ENCODE data around the gene TNS3. TPM values are rescaled to one million over a fixed set of nuclear protein-coding genes. Genes with fewer than 3 reads are reported as not detected.

The TNS3 gene
- total RNA-seq, 2 experiments from 2014 or later: not detected

- H3K4me3 Mint-ChIP-seq: no peak overlapping the region
- no peak overlapping the region for H3K27ac Mint-ChIP-seq
- H3K27me3 Mint-ChIP-seq: no peaks in the 10 kb centered on the region
- H3K36me3 Mint-ChIP-seq (ENCODE audit: low read depth): no peaks in the 10 kb centered on the region
- DNase-seq: no peak
- H3K9me3 Mint-ChIP-seq: no peaks in the 10 kb centered on the region
- CTCF ChIA-PET: no interaction called here
- POLR2A ChIA-PET: no interaction called here
- no peaks in the 10 kb centered on the region for H3K4me1 Mint-ChIP-seq
Measured at GRCh38 chr7:47407821-47408674, 173.9 kb downstream of the TNS3 start.

GRCh38 chr7:47407136-47407535 lies 174.8 kb downstream of the TNS3 start:
- Mint-ChIP-seq H3K27me3 (no peaks in the 10 kb centered on the region), H3K27ac (no peak overlapping the region), H3K36me3 (ENCODE audit: low read depth) (no peaks in the 10 kb centered on the region), H3K4me3 (no peak overlapping the region), H3K9me3 (no peaks in the 10 kb centered on the region), H3K4me1 (no peaks in the 10 kb centered on the region)
- no peak for DNase-seq
- CTCF ChIA-PET: no interaction called here
- POLR2A ChIA-PET: no interaction called here

- no peaks in the 10 kb centered on the region for H3K27me3 Mint-ChIP-seq
- no peak overlapping the region for H3K27ac Mint-ChIP-seq
- H3K4me1 Mint-ChIP-seq: no peaks in the 10 kb centered on the region
- H3K9me3 Mint-ChIP-seq: no peaks in the 10 kb centered on the region
- no peaks in the 10 kb centered on the region for H3K36me3 Mint-ChIP-seq (ENCODE audit: low read depth)
- H3K4me3 Mint-ChIP-seq: no peak overlapping the region
- DNase-seq: no peak
- ChIA-PET CTCF (no interaction called here), POLR2A (no interaction called here)
Measured at GRCh38 chr7:47406801-47407129, 175.1 kb downstream of the TNS3 start.

GRCh38 chr7:47405921-47406800 lies 175.8 kb downstream of the TNS3 start:
- no peaks in the 10 kb centered on the region for H3K9me3 Mint-ChIP-seq
- no peak for DNase-seq
- H3K27me3 Mint-ChIP-seq: no peaks in the 10 kb centered on the region
- H3K27ac Mint-ChIP-seq: no peak overlapping the region
- H3K4me1 Mint-ChIP-seq: no peaks in the 10 kb centered on the region
- no peak overlapping the region for H3K4me3 Mint-ChIP-seq
- ChIA-PET CTCF (no interaction called here), POLR2A (no interaction called here)
- H3K36me3 Mint-ChIP-seq (ENCODE audit: low read depth): no peaks in the 10 kb centered on the region

GRCh38 chr7:47405286-47405904 lies 176.5 kb downstream of the TNS3 start:
- no peaks in the 10 kb centered on the region for H3K36me3 Mint-ChIP-seq (ENCODE audit: low read depth)
- H3K27ac Mint-ChIP-seq: no peak overlapping the region
- CTCF ChIA-PET: no interaction called here
- DNase-seq: no peak
- no peaks in the 10 kb centered on the region for H3K9me3 Mint-ChIP-seq
- H3K4me3 Mint-ChIP-seq: no peak overlapping the region
- POLR2A ChIA-PET: no interaction called here
- no peaks in the 10 kb centered on the region for H3K4me1 Mint-ChIP-seq
- H3K27me3 Mint-ChIP-seq: no peaks in the 10 kb centered on the region

GRCh38 chr7:47404010-47404409 lies 177.9 kb downstream of the TNS3 start:
- Mint-ChIP-seq H3K4me1 (no peaks in the 10 kb centered on the region), H3K4me3 (no peak overlapping the region), H3K36me3 (ENCODE audit: low read depth) (no peaks in the 10 kb centered on the region), H3K27me3 (no peaks in the 10 kb centered on the region), H3K27ac (no peak overlapping the region), H3K9me3 (no peaks in the 10 kb centered on the region)
- CTCF ChIA-PET: no interaction called here
- DNase-seq: no peak
- POLR2A ChIA-PET: no interaction called here

GRCh38 chr7:47402941-47403866 lies 178.7 kb downstream of the TNS3 start:
- H3K27me3 Mint-ChIP-seq: no peaks in the 10 kb centered on the region
- no peak for DNase-seq
- ChIA-PET CTCF (no interaction called here), POLR2A (no interaction called here)
- H3K4me1 Mint-ChIP-seq: no peaks in the 10 kb centered on the region
- no peak overlapping the region for H3K4me3 Mint-ChIP-seq
- H3K27ac Mint-ChIP-seq: no peak overlapping the region
- no peaks in the 10 kb centered on the region for H3K9me3 Mint-ChIP-seq
- H3K36me3 Mint-ChIP-seq (ENCODE audit: low read depth): no peaks in the 10 kb centered on the region

- no peak overlapping the region for H3K27ac Mint-ChIP-seq
- ChIA-PET POLR2A (no interaction called here), CTCF (no interaction called here)
- no peaks in the 10 kb centered on the region for H3K4me1 Mint-ChIP-seq
- H3K9me3 Mint-ChIP-seq: no peaks in the 10 kb centered on the region
- no peaks in the 10 kb centered on the region for H3K27me3 Mint-ChIP-seq
- H3K36me3 Mint-ChIP-seq (ENCODE audit: low read depth): no peaks in the 10 kb centered on the region
- DNase-seq: no peak
- H3K4me3 Mint-ChIP-seq: no peak overlapping the region
Measured at GRCh38 chr7:47401611-47402570, 180.0 kb downstream of the TNS3 start.

- no peak overlapping the region for H3K4me3 Mint-ChIP-seq
- ChIA-PET CTCF (no interaction called here), POLR2A (no interaction called here)
- DNase-seq: no peak
- H3K9me3 Mint-ChIP-seq: no peaks in the 10 kb centered on the region
- no peaks in the 10 kb centered on the region for H3K27me3 Mint-ChIP-seq
- no peaks in the 10 kb centered on the region for H3K4me1 Mint-ChIP-seq
- H3K27ac Mint-ChIP-seq: no peak overlapping the region
- no peaks in the 10 kb centered on the region for H3K36me3 Mint-ChIP-seq (ENCODE audit: low read depth)
Measured at GRCh38 chr7:47400741-47401206, 181.1 kb downstream of the TNS3 start.

GRCh38 chr7:47400001-47400400 lies 181.9 kb downstream of the TNS3 start:
- POLR2A ChIA-PET: no interaction called here
- CTCF ChIA-PET: no interaction called here
- Mint-ChIP-seq H3K27me3 (no peaks in the 10 kb centered on the region), H3K9me3 (no peaks in the 10 kb centered on the region), H3K27ac (no peak overlapping the region), H3K36me3 (ENCODE audit: low read depth) (no peaks in the 10 kb centered on the region), H3K4me3 (no peak overlapping the region), H3K4me1 (no peaks in the 10 kb centered on the region)
- no peak for DNase-seq

GRCh38 chr7:47394751-47395252 lies 187.1 kb downstream of the TNS3 start:
- no peaks in the 10 kb centered on the region for H3K27me3 Mint-ChIP-seq
- ChIA-PET POLR2A (no interaction called here), CTCF (no interaction called here)
- no peak for DNase-seq
- no peak overlapping the region for H3K4me3 Mint-ChIP-seq
- H3K27ac Mint-ChIP-seq: no peak overlapping the region
- H3K9me3 Mint-ChIP-seq: no peaks in the 10 kb centered on the region
- H3K4me1 Mint-ChIP-seq: no peaks in the 10 kb centered on the region
- H3K36me3 Mint-ChIP-seq (ENCODE audit: low read depth): no peaks in the 10 kb centered on the region

- H3K4me3 Mint-ChIP-seq: no peak overlapping the region
- DNase-seq: no peak
- no peaks in the 10 kb centered on the region for H3K27me3 Mint-ChIP-seq
- no peak overlapping the region for H3K27ac Mint-ChIP-seq
- CTCF ChIA-PET: no interaction called here
- no peaks in the 10 kb centered on the region for H3K4me1 Mint-ChIP-seq
- H3K36me3 Mint-ChIP-seq (ENCODE audit: low read depth): no peaks in the 10 kb centered on the region
- no peaks in the 10 kb centered on the region for H3K9me3 Mint-ChIP-seq
- POLR2A ChIA-PET: no interaction called here
Measured at GRCh38 chr7:47394216-47394615, 187.7 kb downstream of the TNS3 start.

All from activated CD4-positive, alpha-beta T cell treated with anti-CD3 and anti-CD28 coated beads, Interleukin-2, amount 10 ng/mL, durations not matched to agents 7 days and 5 days (primary cell).